GM08714 (cell line): ENCODE results near the gene DDIT3.

Source experiments
- H3K4me3 ChIP-seq: fragments of 200-500 bp; sonication (Bioruptor generic); 2 replicates; pipeline ENCODE4 v1.5.1; 2014; ENCODE audit warnings: mild to moderate bottlenecking, low read length, inconsistent platforms
- ZNF274 ChIP-seq: IDR thresholded peaks from 2 replicates; pipeline ENCODE4 v1.6.1; 2012; ENCODE audit warnings: mild to moderate bottlenecking, low read depth, low read length

Gene DDIT3

GRCh38 chr12:57479376-57480115, 40.8 kb downstream of the DDIT3 start, which contains the start of gene ARHGAP9:
Gene ARHGAP9, minus strand, starts transcription at chr12:57479866. Its CDS starts 460 bp downstream, at chr12:57479406.
- peak within 1 kb of the TSS; percentile 61; the same call in 1 of the 2 replicates for H3K4me3 ChIP-seq
- no peak for TF ChIP-seq ZNF274

- H3K4me3 ChIP-seq: peak overlapping the region; percentile 61; the same call in 1 of the 2 replicates
- TF ChIP-seq ZNF274: no peak
Measured at GRCh38 chr12:57479043-57479375, 41.3 kb downstream of the DDIT3 start.

DNA sequence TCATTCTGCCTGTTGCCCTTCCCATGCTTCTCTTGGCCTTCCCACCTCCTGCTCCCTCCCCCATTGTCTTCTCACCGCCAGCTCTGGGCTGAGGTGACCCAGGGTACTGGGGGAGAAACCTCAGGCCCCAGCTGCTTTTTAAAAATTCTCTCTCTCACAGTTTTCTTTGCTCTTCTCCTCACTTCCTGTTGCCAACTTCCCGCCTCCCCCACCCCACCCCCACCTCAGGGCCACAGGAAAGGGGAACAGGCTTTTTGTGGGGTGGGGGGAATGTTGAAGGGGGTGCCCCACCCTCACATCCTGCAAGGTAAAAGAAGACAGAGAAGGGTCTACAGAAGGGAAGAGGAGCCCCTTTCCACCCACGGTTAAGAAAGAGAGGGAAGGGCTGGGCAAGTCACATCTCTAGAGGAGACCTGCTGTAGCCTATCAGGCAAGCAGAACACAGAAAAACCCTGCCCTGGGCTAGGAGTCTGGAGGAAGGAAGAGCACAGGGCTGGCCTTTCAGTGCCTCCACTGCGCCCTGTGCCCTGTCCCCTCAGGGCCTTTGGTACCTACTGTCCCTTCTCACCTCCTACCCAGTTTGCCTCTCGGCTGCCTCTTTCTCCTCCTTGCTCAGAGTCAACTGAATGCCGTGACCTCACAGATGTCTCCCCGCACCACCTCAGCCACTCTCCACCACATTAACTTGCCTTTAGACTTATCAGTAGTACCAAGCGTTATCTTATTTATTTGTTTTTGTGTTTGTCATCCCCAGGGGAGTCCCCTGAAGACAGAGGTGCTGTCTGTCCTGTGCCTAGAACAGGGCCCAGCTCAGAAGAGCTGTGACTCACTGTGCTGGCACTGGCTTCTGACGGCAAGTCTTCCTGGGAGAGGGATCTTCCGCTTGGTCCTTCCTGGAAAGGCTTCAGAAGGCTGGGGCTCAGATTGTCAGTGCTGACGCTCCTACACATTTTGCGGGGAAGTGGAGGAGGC, 42.3 kb downstream of the DDIT3 start:
- peak overlapping the region; percentile 61; the same call in 1 of the 2 replicates for H3K4me3 ChIP-seq
- TF ChIP-seq ZNF274: no peak

DNA sequence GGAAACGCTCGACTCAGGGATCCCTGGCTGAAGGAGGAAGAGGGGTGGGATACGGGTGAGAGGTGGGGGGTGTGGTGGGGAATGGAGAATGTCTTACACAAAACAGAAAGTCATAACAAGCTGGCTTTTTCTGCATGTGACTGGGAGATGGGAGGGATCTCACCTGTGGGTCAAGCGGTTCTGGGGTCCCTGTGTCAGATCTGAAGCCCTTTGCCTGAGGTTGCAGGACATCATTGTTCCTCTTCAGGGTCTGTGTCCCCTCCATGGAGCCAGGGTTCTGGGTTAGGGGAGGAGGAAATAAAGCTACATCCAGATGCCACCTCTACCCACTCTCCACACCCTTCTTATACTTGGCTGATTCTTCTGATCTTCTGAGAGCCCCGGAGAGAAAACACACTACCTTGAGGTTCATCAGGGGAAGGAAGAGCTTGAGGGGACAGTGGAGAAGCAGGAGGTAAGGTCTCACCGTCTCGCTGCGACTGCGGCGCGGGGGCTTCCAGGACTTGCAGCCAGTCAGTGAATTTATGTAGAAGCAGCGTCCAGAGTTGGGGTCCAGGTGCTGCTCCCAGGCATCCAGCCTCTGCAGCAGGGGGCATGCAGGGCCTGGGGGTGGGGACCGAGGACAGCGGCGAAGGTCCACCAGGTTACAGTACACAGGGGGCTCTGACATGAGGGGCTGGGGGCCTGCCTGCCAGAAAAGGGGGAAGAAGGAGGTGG, 43.2 kb downstream of the DDIT3 start:
- no peak for TF ChIP-seq ZNF274
- peak overlapping the region; percentile 61; the same call in 1 of the 2 replicates for H3K4me3 ChIP-seq

- no peak for TF ChIP-seq ZNF274
- H3K4me3 ChIP-seq: peak overlapping the region; percentile 61; the same call in 1 of the 2 replicates
Measured at GRCh38 chr12:57476162-57476992, 43.9 kb downstream of the DDIT3 start.

GRCh38 chr12:57475271-57476161, 44.8 kb downstream of the DDIT3 start:
- peak overlapping the region; percentile 61; the same call in 1 of the 2 replicates for H3K4me3 ChIP-seq
- TF ChIP-seq ZNF274: no peak

GRCh38 chr12:57474862-57475261, 45.5 kb downstream of the DDIT3 start:
- no peak overlapping the region for H3K4me3 ChIP-seq
- TF ChIP-seq ZNF274: no peak

GRCh38 chr12:57474430-57474829, 45.9 kb downstream of the DDIT3 start:
- H3K4me3 ChIP-seq: no peak overlapping the region
- no peak for TF ChIP-seq ZNF274

GRCh38 chr12:57473886-57474285, 46.4 kb downstream of the DDIT3 start:
- no peak for TF ChIP-seq ZNF274
- H3K4me3 ChIP-seq: no peak overlapping the region

GRCh38 chr12:57473392-57473791, 46.9 kb downstream of the DDIT3 start:
- no peak overlapping the region for H3K4me3 ChIP-seq
- no peak for TF ChIP-seq ZNF274

DNA sequence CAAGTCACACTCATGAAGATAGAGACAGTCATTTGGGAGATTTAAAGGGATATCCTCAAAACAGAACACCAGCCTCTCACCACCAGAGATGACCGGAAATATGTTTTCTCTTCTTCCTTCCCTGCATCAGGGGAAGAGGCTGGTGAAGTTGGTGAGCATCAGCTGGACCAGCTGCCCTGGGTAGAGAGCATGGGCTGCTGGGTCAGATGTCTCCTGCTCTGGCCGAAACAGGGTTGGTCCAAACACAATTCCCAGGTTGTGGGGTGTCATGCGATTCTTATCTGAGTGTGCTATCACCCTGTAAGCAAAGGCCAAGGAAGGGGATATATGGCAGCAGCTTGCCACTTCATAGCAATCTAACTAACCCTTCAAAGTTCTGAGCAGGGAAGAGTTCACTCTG, 47.9 kb downstream of the DDIT3 start:
- no peak for TF ChIP-seq ZNF274
- no peak overlapping the region for H3K4me3 ChIP-seq

DNA sequence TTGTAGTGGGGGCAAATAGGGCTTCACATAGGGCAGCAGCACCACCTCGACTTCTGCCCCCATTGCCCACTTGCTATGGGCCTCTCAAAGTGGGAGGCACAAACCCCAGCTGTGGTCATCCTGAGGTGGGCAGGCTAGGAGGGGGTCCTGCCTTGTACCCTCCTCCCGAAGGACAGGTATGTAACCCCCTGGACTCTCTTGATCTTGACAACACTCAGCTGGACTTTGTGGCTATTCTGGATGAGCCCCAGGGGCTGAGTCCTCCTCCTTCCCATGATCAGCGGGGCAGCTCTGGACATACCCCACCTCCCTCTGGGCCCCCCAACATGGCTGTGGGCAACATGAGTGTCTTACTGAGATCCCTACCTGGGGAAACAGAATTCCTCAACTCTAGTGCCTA, 48.7 kb downstream of the DDIT3 start:
- no peak overlapping the region for H3K4me3 ChIP-seq
- TF ChIP-seq ZNF274: no peak
